GM19438 (cell line): ENCODE measurements around the gene ABCB8.
A peak's percentile ranks its signal among the peaks of the same experiment; 100 is the strongest.
"Not testable (repeated sequence)": the region's sequence is repeated elsewhere in the genome, so short reads cannot be mapped to it uniquely, and the experiment has no call there.

Experiments
- ATAC-seq: cut with Tn5 transposase; IDR thresholded peaks from one replicate; pipeline ENCODE4 v1.9.1; 2021; ENCODE audit warnings: low read depth; ENCODE audit not compliant: unreplicated experiment

The ABCB8 gene

DNA sequence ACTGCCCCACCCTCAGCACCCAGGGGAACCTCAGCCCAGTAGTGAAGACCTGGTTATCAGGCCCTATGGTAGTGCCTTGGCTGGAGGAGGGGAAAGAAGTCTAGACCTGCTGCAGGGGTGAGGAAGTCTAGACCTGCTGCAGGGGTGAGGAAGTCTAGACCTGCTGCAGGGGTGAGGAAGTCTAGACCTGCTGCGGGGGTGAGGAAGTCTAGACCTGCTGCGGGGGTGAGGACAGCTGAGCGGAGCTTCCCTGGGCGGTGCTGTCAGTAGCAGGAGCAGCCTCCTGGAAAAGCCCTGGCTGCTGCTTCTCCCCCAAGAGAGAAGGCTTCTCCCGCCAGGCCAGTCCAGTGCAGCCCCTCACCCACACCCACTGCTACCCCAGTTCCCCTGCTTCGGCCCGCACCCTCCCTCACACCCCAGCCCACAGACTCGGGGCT, 31.2 kb upstream of the ABCB8 start:
- ATAC-seq = no peak

DNA sequence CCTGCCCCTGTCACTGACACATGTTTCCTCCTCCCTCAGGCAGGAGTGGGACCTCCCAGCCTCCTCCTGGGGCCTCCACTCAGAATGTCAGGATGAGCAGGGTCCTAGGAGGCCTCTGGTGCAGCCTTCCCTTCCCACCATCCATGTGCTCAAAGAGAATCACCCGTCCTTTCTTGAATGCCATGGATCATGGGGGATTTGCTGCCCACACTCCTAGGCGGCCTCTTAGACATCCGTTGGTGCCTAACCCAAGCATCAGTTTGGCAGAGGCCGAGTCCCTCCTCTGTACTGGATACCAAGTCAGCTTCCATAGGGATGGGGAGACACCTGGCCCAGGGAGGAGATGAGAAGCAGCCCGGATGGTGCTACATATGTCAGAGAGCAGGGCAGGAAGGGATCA, 30.4 kb upstream of the ABCB8 start:
- no peak for ATAC-seq

DNA sequence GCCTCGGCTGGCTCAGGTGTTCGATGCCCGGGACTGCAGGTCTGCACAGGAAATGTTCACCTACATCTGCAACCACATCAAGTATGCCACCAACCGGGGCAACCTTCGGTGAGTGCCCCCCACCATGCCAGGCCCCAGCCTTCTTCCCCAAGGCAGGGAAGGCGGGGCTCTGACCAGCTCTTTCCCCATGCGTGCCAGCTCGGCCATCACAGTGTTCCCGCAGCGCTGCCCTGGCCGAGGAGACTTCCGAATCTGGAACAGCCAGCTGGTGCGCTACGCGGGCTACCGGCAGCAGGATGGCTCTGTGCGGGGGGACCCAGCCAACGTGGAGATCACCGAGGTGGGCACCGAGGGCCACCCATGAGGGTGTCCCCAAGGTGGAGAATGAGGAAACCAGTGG, 29.9 kb upstream of the ABCB8 start:
- ATAC-seq = no peak

DNA sequence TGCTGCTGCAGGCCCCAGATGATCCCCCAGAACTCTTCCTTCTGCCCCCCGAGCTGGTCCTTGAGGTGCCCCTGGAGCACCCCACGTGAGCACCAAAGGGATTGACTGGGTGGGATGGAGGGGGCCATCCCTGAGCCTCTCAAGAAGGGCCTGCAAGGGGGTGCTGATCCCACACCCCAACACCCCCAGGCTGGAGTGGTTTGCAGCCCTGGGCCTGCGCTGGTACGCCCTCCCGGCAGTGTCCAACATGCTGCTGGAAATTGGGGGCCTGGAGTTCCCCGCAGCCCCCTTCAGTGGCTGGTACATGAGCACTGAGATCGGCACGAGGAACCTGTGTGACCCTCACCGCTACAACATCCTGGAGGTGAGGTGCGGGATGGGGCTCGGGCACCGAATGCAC, 29.2 kb upstream of the ABCB8 start:
- ATAC-seq = no peak

DNA sequence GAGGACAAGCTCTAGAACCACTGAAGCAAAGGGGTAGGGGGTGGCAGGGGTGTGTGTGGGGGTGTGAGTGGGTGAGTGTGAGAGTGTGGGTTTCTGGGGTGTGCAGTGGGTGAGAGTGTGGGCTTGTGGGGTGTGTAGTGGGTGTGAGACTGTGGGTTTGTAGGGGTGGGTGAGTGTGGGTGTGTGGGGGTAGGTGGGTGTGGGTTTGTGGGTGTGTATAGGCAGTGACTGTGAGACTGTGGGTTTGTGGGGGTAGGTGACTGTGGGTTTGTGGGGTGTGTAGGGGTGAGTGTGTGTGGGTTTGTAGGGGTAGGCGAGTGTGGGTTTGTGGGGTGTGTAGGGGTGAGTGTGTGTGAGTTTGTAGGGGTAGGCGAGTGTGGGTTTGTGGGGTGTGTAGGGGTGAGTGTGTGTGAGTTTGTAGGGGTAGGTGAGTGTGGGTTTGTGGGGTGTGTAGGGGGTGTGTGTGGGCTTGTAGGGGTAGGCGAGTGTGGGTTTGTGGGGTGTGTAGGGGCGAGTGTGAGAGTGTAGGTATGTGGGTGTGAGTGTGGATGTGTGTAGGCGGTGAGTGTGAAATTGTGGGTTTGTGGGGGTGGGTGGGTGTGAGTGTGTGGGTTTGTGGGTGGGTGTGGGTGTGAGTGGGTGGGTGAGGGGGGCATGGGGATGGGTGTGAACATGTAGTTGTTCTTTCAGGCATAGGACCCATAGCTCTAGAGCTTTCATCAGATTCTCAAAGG, 28.6 kb upstream of the ABCB8 start:
- no peak for ATAC-seq

DNA sequence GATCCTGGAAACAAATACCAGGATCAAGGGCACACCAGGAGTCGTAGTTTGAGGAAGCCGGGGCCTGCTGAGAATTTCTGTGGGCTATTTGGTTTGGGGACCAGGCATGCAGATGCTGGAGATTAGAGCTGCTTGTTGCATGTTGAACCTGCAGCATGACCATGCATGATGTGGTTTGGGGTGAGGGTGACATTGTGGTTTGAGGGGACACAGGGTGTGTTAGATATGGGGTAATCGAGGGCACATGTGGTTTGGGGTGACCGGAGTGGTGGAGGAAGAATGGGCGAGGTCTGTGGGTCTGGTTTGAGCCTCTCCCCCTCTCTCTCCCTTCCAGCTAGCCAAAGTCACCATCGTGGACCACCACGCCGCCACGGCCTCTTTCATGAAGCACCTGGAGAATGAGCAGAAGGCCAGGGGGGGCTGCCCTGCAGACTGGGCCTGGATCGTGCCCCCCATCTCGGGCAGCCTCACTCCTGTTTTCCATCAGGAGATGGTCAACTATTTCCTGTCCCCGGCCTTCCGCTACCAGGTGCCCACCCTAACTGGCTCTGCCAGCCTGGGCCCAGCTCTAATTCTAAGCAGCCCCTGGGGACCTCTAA, 27.3 kb upstream of the ABCB8 start:
- no peak for ATAC-seq

DNA sequence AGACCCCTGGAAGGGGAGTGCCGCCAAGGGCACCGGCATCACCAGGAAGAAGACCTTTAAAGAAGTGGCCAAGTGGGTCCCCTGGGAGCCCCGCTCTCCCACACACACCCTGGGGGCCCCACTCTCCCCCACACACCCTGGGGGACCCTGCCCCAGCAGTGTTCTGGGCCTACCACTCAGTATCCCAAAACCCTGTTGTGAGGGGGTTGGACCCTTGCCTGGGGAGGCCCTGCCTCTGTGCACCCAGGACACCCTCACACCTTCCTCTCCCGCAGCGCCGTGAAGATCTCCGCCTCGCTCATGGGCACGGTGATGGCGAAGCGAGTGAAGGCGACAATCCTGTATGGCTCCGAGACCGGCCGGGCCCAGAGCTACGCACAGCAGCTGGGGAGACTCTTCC, 26.7 kb upstream of the ABCB8 start:
- no peak for ATAC-seq

DNA sequence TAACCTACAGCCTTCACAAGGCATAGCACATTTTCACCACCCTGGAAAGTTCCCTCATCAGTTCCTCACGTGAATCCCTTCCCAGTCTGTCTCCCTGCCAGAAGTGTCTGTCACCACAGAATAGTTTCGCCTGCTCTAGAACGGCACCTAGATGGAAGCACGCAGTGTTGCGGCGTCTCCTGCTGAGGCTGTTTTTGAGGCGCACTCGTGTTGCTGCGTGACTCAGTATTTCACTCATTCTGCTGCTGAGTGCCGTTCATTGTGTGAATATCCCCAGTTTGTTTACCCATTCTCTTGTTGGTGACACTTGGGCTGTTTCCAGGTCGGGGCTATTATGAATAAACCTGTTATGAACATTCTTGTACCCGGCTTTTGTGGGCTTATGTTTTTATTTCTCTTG, 24.7 kb upstream of the ABCB8 start:
- no peak for ATAC-seq

DNA sequence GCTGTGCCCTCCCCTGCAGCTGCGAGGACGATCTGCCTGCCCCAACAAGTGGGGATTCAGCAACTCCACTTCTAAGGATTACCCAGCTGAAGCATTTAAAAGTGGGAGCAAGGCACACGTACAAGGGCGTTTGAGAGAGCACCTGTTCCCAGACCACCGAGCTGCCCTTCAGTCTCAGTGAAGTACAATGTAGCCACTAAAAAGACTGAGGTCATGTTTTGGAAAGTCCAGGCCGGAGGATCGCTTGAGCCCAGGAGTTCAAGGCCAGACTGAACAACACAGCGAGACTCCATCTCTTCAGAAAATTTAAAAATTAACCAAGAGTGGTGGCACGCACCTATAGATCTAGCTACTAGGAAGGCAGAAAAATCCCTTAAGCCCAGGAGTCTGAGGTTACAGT, 22.7 kb upstream of the ABCB8 start:
- ATAC-seq = no peak

DNA sequence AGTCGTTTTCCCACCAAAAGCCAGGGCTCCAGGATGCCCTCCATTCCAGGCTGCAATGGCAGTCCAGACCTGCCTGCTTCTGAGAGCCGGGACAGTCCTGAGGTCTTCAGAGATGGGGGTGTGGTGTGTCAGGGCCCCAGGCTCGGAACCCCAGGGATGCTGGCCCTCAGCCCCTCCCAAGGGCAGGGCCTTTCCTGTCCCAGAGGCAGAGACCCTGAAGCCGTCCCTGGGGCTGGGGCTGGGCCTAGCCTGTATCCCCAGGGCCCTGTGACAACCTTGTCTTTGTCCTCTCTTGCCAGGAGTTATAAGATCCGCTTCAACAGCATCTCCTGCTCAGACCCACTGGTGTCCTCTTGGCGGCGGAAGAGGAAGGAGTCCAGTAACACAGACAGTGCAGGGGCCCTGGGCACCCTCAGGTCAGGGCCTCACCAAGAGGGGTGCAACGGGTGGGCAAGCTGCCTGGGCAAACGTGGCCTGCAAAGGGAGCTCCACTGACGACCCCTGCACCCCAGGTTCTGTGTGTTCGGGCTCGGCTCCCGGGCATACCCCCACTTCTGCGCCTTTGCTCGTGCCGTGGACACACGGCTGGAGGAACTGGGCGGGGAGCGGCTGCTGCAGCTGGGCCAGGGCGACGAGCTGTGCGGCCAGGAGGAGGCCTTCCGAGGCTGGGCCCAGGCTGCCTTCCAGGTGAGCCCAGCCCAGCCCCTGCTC, 21.5 kb upstream of the ABCB8 start:
- no peak for ATAC-seq

DNA sequence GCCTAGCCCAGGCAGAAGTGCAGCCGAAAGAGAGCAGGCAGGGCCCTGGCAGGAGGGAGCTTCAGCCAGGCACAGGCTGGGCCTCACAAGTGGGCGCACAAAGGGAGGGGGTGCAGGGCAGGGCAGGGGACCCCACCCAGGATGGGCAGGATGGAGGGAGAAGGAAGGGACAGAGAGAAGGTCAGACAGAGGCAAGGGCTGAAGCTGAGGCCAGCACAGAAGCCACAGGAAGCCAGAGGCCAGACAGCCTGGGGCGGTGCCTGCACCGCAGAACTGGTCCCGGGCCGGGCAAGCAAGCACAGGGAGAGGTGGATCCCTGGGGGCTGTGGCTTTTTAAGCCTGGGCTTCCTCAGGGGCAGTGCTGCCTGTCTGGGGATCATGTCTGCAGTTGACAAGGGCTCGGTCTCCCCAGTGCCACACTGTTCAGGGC, 20.8 kb upstream of the ABCB8 start:
- no peak for ATAC-seq

DNA sequence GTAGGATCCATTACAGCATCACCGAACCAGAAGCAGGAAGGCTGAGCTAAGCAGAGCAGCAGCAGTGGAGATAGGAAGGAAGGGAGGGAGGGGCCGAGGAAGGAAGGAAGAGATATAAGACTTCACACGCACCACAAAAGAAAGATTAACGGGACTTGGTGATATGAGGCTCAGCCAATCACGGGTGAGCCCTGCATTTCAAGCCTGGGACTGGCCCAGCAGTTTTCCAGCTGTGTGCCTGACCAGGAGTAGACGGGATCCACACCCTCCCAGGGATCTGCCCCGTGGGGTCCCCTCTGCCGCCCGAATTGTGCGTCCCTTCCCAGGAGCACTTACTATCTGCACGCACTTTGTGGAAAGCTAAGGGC, 20.1 kb upstream of the ABCB8 start:
- no peak for ATAC-seq

DNA sequence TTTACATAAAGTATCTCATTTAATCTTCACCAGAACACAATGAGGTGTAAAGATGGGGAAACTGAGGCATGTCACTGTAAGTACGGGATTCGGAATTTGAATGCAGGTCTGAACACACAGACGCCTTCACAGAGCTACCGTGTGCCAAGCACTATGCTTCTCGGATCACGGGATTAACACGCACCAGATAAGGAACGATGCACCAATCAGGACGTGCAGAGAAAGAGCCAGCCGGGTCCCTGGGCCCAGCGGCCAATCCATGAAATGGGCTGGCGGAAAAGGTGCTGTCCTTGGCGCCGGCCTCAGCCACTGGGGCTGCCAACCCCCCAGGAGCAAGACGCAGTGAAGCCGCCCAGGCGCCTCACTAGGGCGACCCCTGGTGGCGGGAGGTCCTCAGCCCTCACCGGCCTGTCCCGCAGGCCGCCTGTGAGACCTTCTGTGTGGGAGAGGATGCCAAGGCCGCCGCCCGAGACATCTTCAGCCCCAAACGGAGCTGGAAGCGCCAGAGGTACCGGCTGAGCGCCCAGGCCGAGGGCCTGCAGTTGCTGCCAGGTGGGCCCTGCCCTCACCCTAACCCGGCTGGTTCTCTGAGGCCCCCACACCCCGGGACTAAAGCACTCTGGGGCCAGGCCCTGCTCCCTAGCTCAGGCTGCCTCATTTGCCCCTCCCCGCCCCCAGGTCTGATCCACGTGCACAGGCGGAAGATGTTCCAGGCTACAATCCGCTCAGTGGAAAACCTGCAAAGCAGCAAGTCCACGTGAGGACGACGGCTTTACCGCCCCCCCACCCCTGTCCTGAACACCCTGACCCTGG, 19.5 kb upstream of the ABCB8 start:
- ATAC-seq = peak; percentile 91

DNA sequence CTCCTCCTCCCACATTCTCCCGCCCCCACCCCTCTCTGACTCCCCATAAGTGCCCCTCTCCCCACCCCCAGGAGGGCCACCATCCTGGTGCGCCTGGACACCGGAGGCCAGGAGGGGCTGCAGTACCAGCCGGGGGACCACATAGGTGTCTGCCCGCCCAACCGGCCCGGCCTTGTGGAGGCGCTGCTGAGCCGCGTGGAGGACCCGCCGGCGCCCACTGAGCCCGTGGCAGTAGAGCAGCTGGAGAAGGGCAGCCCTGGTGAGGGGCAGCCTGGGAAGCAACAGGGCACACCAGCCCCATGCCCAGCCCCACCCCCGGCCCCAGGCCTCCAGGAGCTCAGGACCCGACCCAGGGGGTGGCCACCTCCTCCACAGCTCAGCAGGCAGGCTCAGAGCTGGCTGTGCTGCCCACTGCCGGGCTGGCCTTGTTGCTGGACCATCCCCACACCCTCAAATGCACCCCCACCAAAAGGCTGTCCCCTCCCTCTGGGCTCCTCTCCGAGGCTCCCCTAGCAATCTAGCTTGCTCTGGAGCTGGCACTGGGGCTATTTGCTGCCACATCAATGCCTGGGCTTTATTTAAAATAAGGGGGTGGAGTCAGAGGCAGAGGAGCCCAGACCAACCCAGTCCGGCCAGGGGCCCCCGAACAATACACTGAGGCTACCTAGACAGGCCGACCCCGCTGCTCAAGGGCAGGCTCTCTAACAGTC, 18.8 kb upstream of the ABCB8 start:
- no peak for ATAC-seq

DNA sequence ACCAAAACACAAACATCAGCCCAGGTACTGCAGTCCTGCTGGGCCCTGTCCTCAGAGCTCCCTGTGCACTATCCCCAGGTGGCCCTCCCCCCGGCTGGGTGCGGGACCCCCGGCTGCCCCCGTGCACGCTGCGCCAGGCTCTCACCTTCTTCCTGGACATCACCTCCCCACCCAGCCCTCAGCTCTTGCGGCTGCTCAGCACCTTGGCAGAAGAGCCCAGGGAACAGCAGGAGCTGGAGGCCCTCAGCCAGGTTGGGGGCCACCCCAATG, 18.3 kb upstream of the ABCB8 start:
- ATAC-seq = no peak

DNA sequence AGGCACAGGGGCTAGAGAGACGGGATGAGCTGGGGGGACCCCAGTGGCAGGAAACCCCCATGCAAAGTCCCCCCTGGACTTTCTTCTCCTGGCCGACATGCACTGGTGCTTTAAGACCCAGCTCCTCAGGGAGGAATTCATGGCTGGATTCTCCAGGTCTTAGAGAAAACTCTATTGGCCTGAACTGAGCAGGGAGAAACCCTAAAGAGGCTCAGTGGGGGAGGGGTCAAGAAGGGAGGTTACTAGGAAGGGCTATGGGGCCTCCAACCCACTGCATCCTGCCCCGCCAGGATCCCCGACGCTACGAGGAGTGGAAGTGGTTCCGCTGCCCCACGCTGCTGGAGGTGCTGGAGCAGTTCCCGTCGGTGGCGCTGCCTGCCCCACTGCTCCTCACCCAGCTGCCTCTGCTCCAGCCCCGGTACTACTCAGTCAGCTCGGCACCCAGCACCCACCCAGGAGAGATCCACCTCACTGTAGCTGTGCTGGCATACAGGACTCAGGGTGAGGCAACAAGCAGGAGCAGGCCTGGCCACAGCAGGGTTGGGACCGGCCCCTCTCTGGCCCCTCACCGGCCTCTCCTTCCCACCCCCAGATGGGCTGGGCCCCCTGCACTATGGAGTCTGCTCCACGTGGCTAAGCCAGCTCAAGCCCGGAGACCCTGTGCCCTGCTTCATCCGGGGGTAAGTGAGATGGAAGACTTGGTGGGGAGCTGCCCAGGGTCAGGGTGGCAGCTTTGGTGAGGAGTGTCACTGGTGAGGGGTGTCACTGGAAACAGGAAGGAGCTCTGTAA, 17.7 kb upstream of the ABCB8 start:
- ATAC-seq = no peak

DNA sequence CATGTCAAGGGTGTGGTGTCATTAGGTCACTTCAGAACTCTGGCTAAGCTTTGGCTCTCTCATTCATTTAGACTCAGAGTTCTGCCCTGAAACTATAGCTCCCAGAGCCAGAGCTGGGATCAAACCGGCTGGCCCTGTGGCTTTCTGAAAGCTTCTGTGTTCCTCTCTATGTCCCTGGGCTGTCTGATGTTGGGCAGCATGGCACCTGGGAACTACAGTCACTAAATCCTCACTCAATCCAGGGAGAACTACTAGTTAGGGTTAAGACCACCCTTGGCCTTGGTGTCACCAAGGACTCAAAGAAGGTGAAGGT, 17.2 kb upstream of the ABCB8 start:
- no peak for ATAC-seq

DNA sequence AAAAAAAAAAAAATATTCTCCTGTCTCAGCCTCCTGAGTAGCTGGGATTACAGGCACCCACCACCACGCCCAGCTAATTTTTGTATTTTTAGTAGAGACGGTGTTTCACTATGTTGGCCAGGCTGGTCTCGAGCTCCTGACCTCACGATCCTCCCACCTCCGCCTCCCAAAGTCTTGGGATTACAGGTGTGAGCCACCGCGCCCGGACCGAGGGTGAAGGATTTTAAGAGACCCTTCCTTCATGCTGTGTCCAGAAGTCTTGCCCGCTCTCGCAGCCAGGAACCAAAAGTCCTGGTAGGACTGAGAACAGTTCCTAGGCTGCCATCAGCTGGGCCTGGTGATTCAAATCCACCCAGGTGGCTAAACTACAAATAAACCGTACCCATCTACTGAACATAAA, 16.6 kb upstream of the ABCB8 start:
- ATAC-seq = not testable (repeated sequence)

DNA sequence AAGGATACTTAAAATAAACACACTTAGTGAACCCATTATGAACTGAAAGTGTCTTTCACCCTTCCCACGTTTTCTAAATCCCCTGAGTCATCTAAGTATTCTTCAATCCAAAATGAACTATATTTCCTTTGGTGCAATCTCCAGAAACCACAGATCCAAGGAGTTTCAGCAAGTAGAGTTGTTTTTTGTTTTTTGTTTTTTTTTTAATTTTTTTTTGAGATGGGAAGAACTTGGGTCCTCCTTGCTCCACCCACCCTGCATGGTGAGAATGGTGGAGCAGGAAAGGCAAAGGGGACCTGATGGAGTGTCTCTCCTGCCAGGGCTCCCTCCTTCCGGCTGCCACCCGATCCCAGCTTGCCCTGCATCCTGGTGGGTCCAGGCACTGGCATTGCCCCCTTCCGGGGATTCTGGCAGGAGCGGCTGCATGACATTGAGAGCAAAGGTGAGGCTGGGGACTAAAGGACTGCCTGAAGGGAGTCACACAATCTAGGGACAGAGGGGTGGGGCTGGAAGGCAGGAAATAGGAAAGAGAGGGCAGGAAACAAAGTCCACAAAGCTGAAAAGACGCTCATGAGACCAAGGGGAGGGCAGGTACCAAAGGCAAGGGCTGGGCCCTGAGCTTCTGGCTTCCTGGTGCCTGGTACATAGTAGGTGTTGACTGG, 16.1 kb upstream of the ABCB8 start:
- no peak for ATAC-seq

DNA sequence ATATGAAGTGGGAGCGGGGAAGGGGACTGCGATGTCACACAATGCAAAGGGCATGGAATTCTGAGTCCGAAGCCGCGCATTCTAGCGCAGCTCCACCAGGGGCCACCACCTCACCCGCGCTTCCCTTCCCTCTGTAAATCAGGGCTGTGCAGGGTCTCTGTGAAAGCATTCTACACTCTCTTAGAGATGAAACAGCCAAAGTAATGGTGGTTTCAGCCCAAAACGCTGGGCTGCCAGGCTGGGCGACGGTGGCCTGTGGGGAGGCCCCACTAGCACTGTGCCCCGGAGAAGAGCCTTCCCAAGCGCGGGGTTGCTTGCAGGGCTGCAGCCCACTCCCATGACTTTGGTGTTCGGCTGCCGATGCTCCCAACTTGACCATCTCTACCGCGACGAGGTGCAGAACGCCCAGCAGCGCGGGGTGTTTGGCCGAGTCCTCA, 15.3 kb upstream of the ABCB8 start:
- no peak for ATAC-seq
